ENCODE data around the gene FBXW7.

Gene FBXW7

DNA sequence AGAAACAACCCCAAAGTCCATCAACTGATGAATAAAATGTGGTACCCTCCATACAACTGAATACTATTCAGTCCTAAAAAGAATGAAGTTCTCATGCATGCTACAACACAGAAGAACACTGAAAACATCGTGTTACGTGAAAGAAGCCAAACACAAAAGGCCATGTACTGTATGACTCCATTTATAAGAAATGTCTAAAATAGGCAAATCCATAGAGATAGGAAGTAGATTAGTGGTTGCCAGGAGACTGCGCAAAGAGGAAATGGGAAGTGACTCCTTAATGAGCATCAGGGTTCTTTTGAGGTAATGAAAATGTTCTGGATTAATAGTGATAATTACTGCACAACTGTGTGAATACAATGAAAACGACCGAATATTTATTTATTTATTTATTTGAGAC is 23.4 kb downstream of the FBXW7 start:
- no peak for DNase-seq (ENCODE audit: low read depth in 2 of 2, low spot score in 1 of 2)

DNA sequence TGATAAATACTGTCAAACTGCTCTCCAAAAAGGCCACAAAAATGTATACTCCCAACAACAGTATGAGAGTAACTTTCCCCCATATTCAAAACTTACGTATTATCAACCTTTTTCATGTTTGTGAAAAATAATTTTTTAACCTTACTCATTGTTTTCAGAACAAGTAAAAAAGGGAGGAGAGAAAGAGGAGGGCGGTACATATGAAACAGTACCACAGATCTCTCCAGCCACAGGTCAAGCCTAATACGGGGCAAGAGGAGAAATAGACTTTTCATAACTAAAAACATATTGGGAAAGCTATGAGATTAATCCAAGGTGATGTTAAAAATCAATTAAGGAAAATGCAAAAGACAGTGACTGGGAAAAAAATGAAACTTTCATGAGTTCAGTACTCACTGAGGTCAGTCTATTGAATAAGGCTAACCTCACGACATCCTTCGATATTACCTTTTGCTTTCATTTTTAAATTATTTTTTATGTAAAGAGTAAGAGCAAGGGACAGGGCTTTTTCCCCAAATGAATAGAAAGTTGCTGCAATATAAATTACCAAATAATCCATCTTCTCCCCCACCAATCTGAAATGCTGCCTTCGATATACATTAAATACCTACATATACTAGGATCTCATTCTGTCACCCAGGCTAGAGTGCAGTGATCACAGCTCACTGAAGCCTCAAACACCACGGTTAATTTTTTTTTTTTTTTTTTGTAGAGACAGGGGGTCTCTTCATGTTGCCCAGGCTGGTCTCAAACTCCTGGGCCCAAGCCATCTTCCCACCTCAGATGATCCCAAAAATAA is 25.3 kb downstream of the FBXW7 start:
- DNase-seq (ENCODE audit: low read depth in 2 of 2, low spot score in 1 of 2), result no peak

- no peak for DNase-seq (ENCODE audit: low read depth in 2 of 2, low spot score in 1 of 2)
These were observed 26.2 kb downstream of the FBXW7 start for GRCh38 chr4:152509595-152510225.

DNA sequence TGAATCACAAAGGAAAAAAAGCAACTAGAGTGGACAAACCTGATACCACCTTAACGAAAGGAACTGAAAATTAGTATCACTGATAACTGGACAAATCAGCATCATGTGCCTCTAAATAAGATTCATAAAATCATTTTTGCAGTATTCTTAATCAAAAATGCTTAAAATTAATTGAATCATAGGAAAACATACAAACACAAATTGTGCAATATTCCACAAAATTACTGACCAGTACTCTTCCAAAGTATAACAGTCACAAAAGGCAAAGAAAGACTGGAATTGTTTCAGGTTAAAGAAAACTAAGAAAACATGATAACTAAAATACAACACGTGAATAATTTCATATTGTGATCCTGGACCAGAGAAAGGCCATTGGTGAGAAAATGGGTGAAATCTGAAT is 27.1 kb downstream of the FBXW7 start:
- DNase-seq (ENCODE audit: low read depth in 2 of 2, low spot score in 1 of 2), result no peak

DNA sequence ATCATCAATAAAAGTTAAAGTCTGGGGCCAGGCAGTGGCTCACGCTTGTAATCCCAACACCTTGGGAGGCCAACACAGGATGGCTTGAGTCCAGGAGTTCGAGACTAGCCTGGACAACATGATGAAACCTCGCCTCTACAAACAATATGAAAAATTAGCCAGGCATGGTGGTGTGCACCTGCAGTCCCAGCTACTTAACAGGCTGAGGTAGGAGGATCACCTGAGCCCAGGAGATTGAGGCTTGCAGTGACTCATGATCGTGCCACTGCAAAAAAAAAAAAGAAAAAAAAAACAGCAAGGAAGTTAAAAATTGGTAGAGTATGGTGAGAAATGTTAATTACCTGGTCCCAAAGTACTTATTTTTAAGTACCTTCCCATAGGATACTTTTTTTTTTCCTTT is 27.5 kb downstream of the FBXW7 start:
- DNase-seq (ENCODE audit: low read depth in 2 of 2, low spot score in 1 of 2), result no peak

- DNase-seq (ENCODE audit: low read depth in 2 of 2, low spot score in 1 of 2), result no peak
These were observed 32.1 kb downstream of the FBXW7 start for GRCh38 chr4:152503653-152504290.

- DNase-seq (ENCODE audit: low read depth in 2 of 2, low spot score in 1 of 2), result no peak
These were observed 33.9 kb downstream of the FBXW7 start for GRCh38 chr4:152501846-152502536.

DNA sequence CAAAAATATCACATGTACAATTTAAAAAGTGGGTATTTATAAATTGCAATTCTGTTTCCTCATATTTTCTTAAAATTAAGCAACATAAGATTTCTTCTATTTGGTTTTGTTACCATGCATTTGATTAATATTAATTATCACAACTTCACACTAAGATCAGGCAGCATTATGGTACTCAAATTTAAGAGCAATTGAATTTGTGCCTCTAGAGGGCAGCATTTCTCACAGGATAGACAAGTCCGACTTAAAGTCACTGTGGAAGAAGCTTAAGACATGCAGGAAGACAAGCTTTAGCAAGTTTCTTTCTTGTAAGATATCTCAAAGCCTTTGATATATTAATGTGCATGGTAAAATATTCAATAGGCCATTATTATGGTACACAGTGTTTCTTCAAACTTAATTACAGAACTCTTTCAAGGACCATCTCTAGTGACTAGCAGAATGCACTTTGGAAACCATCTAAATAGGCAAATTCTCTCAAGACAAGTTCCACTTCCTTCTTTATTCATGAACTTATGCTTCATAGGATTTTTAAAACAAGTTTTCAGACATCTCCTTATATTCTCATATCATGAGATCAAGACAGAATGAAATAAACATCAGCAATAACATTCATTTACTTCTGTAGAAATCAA is 35.0 kb downstream of the FBXW7 start:
- DNase-seq (ENCODE audit: low read depth in 2 of 2, low spot score in 1 of 2), result peak; percentile 7 to 29

- no peak for DNase-seq (ENCODE audit: low read depth in 2 of 2, low spot score in 1 of 2)
These were observed 35.6 kb downstream of the FBXW7 start for GRCh38 chr4:152500275-152500674.

DNA sequence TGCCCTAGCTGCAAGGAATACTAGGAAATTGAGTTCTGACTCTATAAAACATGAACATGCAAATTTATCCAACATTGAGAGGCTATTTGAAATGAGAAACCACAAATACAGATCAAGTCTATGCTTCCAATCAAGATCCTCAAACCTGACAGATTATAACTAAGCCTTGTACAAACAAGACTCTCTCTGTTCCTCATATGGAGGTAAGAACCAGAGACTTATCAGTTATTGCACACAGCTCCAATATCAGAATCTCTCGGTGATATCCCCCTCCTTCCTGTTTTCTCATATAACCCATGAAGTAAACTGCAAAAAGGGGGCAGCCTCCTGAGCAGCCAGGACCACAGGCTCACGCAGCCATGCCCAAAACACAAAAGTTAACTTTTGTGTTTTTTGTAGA is 36.5 kb downstream of the FBXW7 start:
- DNase-seq (ENCODE audit: low read depth in 2 of 2, low spot score in 1 of 2), result no peak

GRCh38 chr4:152494020-152494419 is 41.9 kb downstream of the FBXW7 start:
- DNase-seq (ENCODE audit: low read depth in 2 of 2, low spot score in 1 of 2), result no peak

DNA sequence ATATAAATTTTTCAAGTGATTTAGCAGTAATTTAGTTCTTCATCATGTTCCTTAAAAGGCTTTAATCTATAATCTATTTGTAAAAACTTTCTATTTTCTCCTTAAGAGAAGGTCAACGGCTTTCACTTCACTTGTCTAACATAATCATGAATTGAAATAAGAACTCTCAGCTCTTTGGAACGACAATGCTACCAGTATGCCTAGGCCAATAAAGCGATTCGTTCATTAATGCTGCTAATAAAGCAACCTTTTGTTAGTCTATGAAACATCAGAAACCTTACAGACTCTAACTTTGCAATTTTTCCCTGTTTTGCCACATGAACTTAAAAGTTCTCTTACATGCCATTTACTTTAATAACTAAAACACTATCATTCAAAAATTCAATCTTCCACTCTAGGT is 47.6 kb downstream of the FBXW7 start:
- DNase-seq (ENCODE audit: low read depth in 2 of 2, low spot score in 1 of 2), result no peak

- no peak for DNase-seq (ENCODE audit: low read depth in 2 of 2, low spot score in 1 of 2)
These were observed 49.2 kb downstream of the FBXW7 start for GRCh38 chr4:152486429-152487389.

DNA sequence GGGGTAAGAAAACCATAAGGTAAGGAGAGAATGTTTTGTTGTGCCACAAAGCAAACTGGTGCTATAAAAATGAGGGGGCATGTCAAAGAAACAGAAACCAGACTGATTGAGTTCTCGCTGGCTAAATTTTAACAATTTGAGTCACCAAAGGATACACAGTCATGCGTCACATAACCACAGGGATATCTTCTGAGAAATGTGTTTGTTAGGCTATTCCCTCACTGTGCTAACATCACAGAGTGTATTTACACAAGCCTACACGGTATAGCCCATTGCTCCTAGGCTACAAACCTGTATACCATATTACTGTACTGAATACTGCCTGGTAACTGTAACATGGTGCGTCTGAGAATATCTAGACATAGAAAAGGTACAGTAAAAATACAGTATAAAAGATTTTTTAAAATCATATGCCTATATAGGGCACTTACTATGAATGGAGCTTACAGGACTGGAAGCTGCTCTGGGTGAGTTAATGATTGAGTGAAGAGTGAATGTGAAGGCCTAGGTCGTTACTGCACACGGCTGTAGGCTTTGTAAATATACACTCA is 50.1 kb downstream of the FBXW7 start:
- no peak for DNase-seq (ENCODE audit: low read depth in 2 of 2, low spot score in 1 of 2)

GRCh38 chr4:152482211-152482610 is 53.7 kb downstream of the FBXW7 start:
- DNase-seq (ENCODE audit: low read depth in 2 of 2, low spot score in 1 of 2), result no peak

- DNase-seq (ENCODE audit: low read depth in 2 of 2, low spot score in 1 of 2), result no peak
These were observed 55.0 kb downstream of the FBXW7 start for GRCh38 chr4:152480901-152481300.

- no peak for DNase-seq (ENCODE audit: low read depth in 2 of 2, low spot score in 1 of 2)
These were observed 55.6 kb downstream of the FBXW7 start for GRCh38 chr4:152480326-152480725.

- DNase-seq (ENCODE audit: low read depth in 2 of 2, low spot score in 1 of 2), result no peak
These were observed 56.4 kb downstream of the FBXW7 start for GRCh38 chr4:152479428-152480026.

- no peak for DNase-seq (ENCODE audit: low read depth in 2 of 2, low spot score in 1 of 2)
These were observed 57.2 kb downstream of the FBXW7 start for GRCh38 chr4:152478461-152479237.

Data from stimulated activated CD8-positive, alpha-beta memory T cell treated with anti-CD3 and anti-CD28 coated beads, Interleukin-4, amount 100 ng/mL, for 1 hour (primary cell).